HFFc6 (cell line): Measurements from ENCODE around the gene EHBP1. TPM values are rescaled to one million over a fixed set of nuclear protein-coding genes. Genes with fewer than 3 reads are reported as not detected.

Experiments
- DNase-seq: peaks from one replicate; pipeline ENCODE4 v3.0.0-alpha.2; 2018
- H3K27ac Mint-ChIP-seq: 2 replicates; pipeline ENCODE4 v1.8.0; 2020; ENCODE audit warnings: mild to moderate bottlenecking, mixed read lengths
- H3K27me3 Mint-ChIP-seq: 2 replicates; pipeline ENCODE4 v1.8.0; 2021; ENCODE audit warnings: mild to moderate bottlenecking, moderate library complexity, mixed read lengths; ENCODE audit not compliant: insufficient read depth
- H3K36me3 Mint-ChIP-seq: 2 replicates; pipeline ENCODE4 v1.8.0; 2021; ENCODE audit warnings: low read depth, mixed read lengths
- H3K4me1 Mint-ChIP-seq: 2 replicates; pipeline ENCODE4 v1.8.0; 2020; ENCODE audit warnings: low read depth, mixed read lengths
- H3K4me3 Mint-ChIP-seq: 2 replicates; pipeline ENCODE4 v1.8.0; 2020; ENCODE audit warnings: mild to moderate bottlenecking, moderate library complexity, mixed read lengths
- H3K9me3 Mint-ChIP-seq: 2 replicates; pipeline ENCODE4 v1.8.0; 2020; ENCODE audit warnings: mild to moderate bottlenecking, mixed read lengths
- CTCF ChIP-seq: fragments of 200-600 bp; sonication (generic); IDR thresholded peaks from 2 replicates; pipeline ENCODE4 v1.5.0; 2021; ENCODE audit warnings: antibody characterized with exemption, mild to moderate bottlenecking
- total RNA-seq, 6 experiments: library from RNA; stranded (reverse); fragmentation: NEBNext Ultra II Directional; extraction: Animal tissue kit (Norgen Biotek cat#: 25700); gene quantifications; 2 replicates in 1 of 6; 3 replicates in 5 of 6; pipeline ENCODE4 v1.2.3, GENCODE V29; 2021

EHBP1 gene
- total RNA-seq, 6 experiments from 2014 or later: 72.7 to 87.3 (median 80.6) TPM

- Mint-ChIP-seq H3K9me3 (peaks cover 14% of the 10 kb centered on the region), H3K4me3 (no peak overlapping the region), H3K36me3 (peaks cover 59% of the 10 kb centered on the region), H3K27ac (no peak overlapping the region), H3K27me3 (no peaks in the 10 kb centered on the region), H3K4me1 (no peaks in the 10 kb centered on the region)
- TF ChIP-seq CTCF: no peak
- DNase-seq: no peak
Measured at GRCh38 chr2:62868947-62869346, 163.4 kb downstream of the EHBP1 start.

- Mint-ChIP-seq H3K9me3 (peaks cover 17% of the 10 kb centered on the region), H3K27me3 (no peaks in the 10 kb centered on the region), H3K36me3 (peaks cover 71% of the 10 kb centered on the region), H3K27ac (no peak overlapping the region), H3K4me1 (no peaks in the 10 kb centered on the region), H3K4me3 (no peak overlapping the region)
- TF ChIP-seq CTCF: no peak
- no peak for DNase-seq
Measured at GRCh38 chr2:62870966-62871365, 165.5 kb downstream of the EHBP1 start.

GRCh38 chr2:62871506-62871905 is 166.0 kb downstream of the EHBP1 start:
- Mint-ChIP-seq H3K27me3 (no peaks in the 10 kb centered on the region), H3K27ac (no peak overlapping the region), H3K36me3 (peaks cover 73% of the 10 kb centered on the region), H3K4me1 (no peaks in the 10 kb centered on the region), H3K4me3 (no peak overlapping the region), H3K9me3 (peaks cover 17% of the 10 kb centered on the region)
- no peak for DNase-seq
- no peak for TF ChIP-seq CTCF

- H3K27ac Mint-ChIP-seq: no peak overlapping the region
- TF ChIP-seq CTCF: no peak
- H3K4me1 Mint-ChIP-seq: no peaks in the 10 kb centered on the region
- DNase-seq: no peak
- no peaks in the 10 kb centered on the region for H3K27me3 Mint-ChIP-seq
- no peak overlapping the region for H3K4me3 Mint-ChIP-seq
- peaks cover 17% of the 10 kb centered on the region for H3K9me3 Mint-ChIP-seq
- H3K36me3 Mint-ChIP-seq: peaks cover 84% of the 10 kb centered on the region
Measured at GRCh38 chr2:62873603-62874002, 168.1 kb downstream of the EHBP1 start.

GRCh38 chr2:62874881-62875383 is 169.4 kb downstream of the EHBP1 start:
- Mint-ChIP-seq H3K27me3 (no peaks in the 10 kb centered on the region), H3K36me3 (peaks cover 89% of the 10 kb centered on the region), H3K27ac (no peak overlapping the region), H3K4me3 (no peak overlapping the region), H3K9me3 (peaks cover 20% of the 10 kb centered on the region), H3K4me1 (no peaks in the 10 kb centered on the region)
- no peak for DNase-seq
- no peak for TF ChIP-seq CTCF
